SU-DHL-6 (cell line): Measurements from ENCODE around the gene IMMT.

ENCODE experiments used
- H2AFZ ChIP-seq: fragments of 200-600 bp; sonication (generic); 2 replicates; pipeline ENCODE4 v1.6.1; 2014; ENCODE audit warnings: low read depth, mild to moderate bottlenecking, moderate library complexity, mixed read lengths, antibody characterized with exemption, low read length; ENCODE audit not compliant: severe bottlenecking
- H3F3A ChIP-seq: fragments of 200-600 bp; shearing (Covaris generic); 2 replicates; pipeline ENCODE4 v1.6.0; 2016; ENCODE audit warnings: antibody characterized with exemption, mild to moderate bottlenecking; ENCODE audit not compliant: insufficient read depth
- H3K27ac ChIP-seq: fragments of 200-600 bp; sonication (generic); 2 replicates; pipeline ENCODE4 v1.5.1; 2016; ENCODE audit warnings: low read depth, mild to moderate bottlenecking, low read length, moderate library complexity, mixed read lengths
- H3K27me3 ChIP-seq: fragments of 200-600 bp; sonication (generic), shearing (Covaris generic); 2 replicates; pipeline ENCODE4 v1.6.0; 2014; ENCODE audit warnings: mild to moderate bottlenecking, low read length
- H3K36me3 ChIP-seq: fragments of 200-600 bp; sonication (generic); 2 replicates; pipeline ENCODE4 v1.6.1; 2014; ENCODE audit warnings: mild to moderate bottlenecking, low read length, mixed read lengths
- H3K4me2 ChIP-seq: fragments of 300-600, 200-600 bp; shearing (Covaris generic), sonication (generic); 2 replicates; pipeline ENCODE4 v1.6.0; 2014; ENCODE audit warnings: low read length, low read depth, mild to moderate bottlenecking; ENCODE audit not compliant: poor library complexity, severe bottlenecking
- H3K4me3 ChIP-seq: fragments of 200-600 bp; sonication (generic); 2 replicates; pipeline ENCODE4 v1.5.1; 2014; ENCODE audit warnings: antibody characterized with exemption, low read length, mild to moderate bottlenecking, mixed read lengths; ENCODE audit not compliant: insufficient read depth, poor library complexity, severe bottlenecking
- H3K79me2 ChIP-seq: fragments of 200-600 bp; sonication (generic); 2 replicates; pipeline ENCODE4 v1.6.1; 2014; ENCODE audit warnings: mild to moderate bottlenecking, low read length, moderate library complexity; ENCODE audit not compliant: insufficient read depth
- H3K9ac ChIP-seq: fragments of 200-600 bp; sonication (generic); 2 replicates; pipeline ENCODE4 v1.7.0; 2014; ENCODE audit warnings: mild to moderate bottlenecking, low read length
- H3K9me2 ChIP-seq: fragments of 200-600 bp; sonication (generic); replicated peaks from 2 replicates; pipeline ENCODE4 v1.6.1; 2014; ENCODE audit warnings: low read length; ENCODE audit not compliant: insufficient read depth
- H3K9me3 ChIP-seq: fragments of 200-600 bp; sonication (generic); 2 replicates; pipeline ENCODE4 v1.6.1; 2014; ENCODE audit warnings: low read length, mixed read lengths; ENCODE audit not compliant: insufficient read depth
- H4K20me1 ChIP-seq: fragments of 200-600 bp; sonication (generic); 2 replicates; pipeline ENCODE4 v1.6.1; 2014; ENCODE audit warnings: low read depth, mild to moderate bottlenecking, antibody characterized with exemption, low read length, moderate library complexity, mixed read lengths
- EZH2phosphoT487 ChIP-seq: fragments of 200-600 bp; sonication (generic), shearing (Covaris generic); conservative IDR thresholded peaks from 2 replicates; pipeline ENCODE4 v1.6.1; 2018; ENCODE audit warnings: mild to moderate bottlenecking, antibody characterized with exemption, low read length, moderate library complexity, mixed read lengths
- TF ChIP-seq, protein P1 (sequence below): fragments of 200-600 bp; sonication (generic); IDR thresholded peaks from one replicate; pipeline ENCODE4 v1.5.1; 2017; ENCODE audit warnings: antibody characterized with exemption, mild to moderate bottlenecking, low read length, moderate library complexity; ENCODE audit not compliant: insufficient read depth, poor library complexity, severe bottlenecking

The IMMT gene

DNA sequence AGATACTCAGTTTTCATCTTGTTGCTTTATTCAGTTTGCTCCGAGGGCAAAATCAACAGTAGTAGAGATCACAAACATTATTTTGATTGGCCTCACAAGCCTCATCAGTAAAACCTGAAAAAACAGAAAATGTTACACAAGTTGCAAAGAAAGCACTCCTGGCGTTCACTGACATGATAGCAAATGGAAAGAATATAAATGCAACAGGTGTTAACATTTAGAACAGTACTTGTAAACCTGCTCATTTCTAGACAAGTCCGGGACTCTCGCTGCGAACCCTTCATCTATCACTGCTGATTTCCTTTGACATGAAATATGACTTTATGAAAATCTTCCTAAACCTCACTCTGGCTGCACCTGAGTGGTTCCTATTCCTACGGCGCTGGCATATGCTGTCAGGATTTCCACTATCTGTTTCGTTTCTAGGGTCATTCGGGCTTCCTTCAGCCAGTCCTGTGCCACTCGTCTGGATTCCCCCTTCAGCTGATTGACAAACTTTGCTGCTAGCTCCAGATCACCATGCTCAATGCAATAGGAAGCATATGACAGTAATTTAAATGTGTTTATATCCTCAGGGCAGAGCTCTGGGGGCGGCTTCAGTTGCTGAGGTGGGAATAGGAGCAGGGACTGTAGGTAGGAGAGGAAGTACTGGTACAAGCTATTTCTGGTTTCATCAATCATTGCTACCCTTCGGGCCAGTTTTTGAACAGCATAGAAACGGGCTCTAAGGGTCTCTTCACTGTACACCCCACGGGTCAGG lies 51.2 kb downstream of the IMMT start:
- peaks cover 26% of the 10 kb centered on the region for H3K36me3 ChIP-seq
- TF ChIP-seq, protein P1, sequence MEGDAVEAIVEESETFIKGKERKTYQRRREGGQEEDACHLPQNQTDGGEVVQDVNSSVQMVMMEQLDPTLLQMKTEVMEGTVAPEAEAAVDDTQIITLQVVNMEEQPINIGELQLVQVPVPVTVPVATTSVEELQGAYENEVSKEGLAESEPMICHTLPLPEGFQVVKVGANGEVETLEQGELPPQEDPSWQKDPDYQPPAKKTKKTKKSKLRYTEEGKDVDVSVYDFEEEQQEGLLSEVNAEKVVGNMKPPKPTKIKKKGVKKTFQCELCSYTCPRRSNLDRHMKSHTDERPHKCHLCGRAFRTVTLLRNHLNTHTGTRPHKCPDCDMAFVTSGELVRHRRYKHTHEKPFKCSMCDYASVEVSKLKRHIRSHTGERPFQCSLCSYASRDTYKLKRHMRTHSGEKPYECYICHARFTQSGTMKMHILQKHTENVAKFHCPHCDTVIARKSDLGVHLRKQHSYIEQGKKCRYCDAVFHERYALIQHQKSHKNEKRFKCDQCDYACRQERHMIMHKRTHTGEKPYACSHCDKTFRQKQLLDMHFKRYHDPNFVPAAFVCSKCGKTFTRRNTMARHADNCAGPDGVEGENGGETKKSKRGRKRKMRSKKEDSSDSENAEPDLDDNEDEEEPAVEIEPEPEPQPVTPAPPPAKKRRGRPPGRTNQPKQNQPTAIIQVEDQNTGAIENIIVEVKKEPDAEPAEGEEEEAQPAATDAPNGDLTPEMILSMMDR: no peak
- TF ChIP-seq EZH2phosphoT487: no peak
- no peak overlapping the region for H3K9ac ChIP-seq
- H3K27me3 ChIP-seq: no peaks in the 10 kb centered on the region
- 0 out of 2 replicates have a peak, but pooled peaks cover 6% of the 10 kb centered on the region for H4K20me1 ChIP-seq
- H3K4me3 ChIP-seq: no peak overlapping the region
- H3K4me2 ChIP-seq: no peak overlapping the region
- H3K27ac ChIP-seq: no peak overlapping the region
- H3K9me3 ChIP-seq: no peaks in the 10 kb centered on the region
- no peaks in the 10 kb centered on the region for H3K79me2 ChIP-seq
- H3F3A ChIP-seq: peaks cover 30% of the 10 kb centered on the region
- H2AFZ ChIP-seq: no peak overlapping the region
- no peaks in the 10 kb centered on the region for H3K9me2 ChIP-seq

DNA sequence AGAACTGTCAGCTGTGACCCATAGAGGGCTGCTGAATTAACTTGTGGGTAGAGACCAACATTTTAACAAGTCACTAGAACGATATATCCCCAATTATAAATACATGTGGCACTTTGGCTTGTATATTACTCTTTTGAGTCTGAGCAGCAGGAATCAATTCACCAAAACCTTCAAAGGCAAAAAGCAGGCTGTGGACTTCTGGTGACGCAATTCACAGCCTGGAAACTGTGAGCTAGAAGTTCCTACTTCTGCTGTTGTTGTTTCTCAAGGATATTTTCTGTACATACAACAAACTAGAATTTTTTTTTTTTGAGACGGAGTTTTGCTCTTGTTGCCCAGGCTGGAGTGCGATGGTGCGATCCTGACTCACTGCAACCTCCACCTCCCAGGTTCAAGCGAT lies 52.0 kb downstream of the IMMT start:
- Histone ChIP-seq H4K20me1 (0 out of 2 replicates have a peak, but pooled peaks cover 6% of the 10 kb centered on the region), H3K9me2 (no peaks in the 10 kb centered on the region), H3K4me3 (no peak overlapping the region), H3K79me2 (no peaks in the 10 kb centered on the region), H3K9me3 (no peaks in the 10 kb centered on the region), H3K36me3 (peaks cover 23% of the 10 kb centered on the region), H2AFZ (no peak overlapping the region), H3K27me3 (no peaks in the 10 kb centered on the region), H3K9ac (no peak overlapping the region), H3F3A (peaks cover 32% of the 10 kb centered on the region), H3K27ac (no peak overlapping the region), H3K4me2 (no peak overlapping the region)
- TF ChIP-seq EZH2phosphoT487: no peak
- TF ChIP-seq, protein P1: no peak

DNA sequence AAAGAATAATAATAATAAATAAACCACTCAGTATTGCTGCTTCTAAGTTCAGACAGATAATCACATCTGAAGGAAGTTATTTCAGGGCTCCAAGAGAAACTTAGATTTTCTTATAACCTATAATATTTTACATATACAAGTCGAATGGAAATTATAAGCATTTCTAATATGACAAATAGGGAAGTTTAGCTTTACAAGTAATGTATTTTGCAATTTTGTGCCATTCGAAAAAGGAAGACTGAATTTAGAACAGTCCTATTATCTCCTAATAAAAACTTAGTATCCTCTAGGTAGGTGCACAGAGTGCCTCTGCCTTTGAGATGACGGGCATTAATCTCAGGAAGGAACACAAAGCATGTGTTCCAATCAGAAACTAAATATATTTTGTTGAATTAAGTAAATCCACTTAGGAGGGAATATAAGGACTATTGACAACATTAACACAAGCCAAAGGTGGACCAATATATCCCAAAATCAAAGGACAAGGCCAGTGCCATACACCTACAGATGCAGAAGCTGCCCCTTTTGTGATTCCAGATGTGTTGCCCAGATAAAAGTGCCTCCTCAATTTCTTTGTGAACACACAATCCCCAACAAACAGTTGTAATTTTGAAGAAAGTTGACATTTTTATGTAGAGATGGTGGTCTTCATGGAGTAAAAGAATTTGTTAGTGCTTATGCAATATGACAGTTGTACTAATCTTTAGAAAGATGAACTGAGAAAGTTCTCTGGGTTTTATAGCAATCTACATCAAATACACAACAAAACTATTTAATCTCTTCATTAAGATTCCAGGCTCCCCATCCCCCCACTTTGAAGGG lies 52.6 kb downstream of the IMMT start:
- peaks cover 19% of the 10 kb centered on the region for H3K36me3 ChIP-seq
- no peaks in the 10 kb centered on the region for H3K9me2 ChIP-seq
- H4K20me1 ChIP-seq: 0 out of 2 replicates have a peak, but pooled peaks cover 2% of the 10 kb centered on the region
- no peak for TF ChIP-seq EZH2phosphoT487
- TF ChIP-seq, protein P1: no peak
- no peak overlapping the region for H2AFZ ChIP-seq
- peaks cover 34% of the 10 kb centered on the region for H3F3A ChIP-seq
- H3K9ac ChIP-seq: no peak overlapping the region
- no peaks in the 10 kb centered on the region for H3K9me3 ChIP-seq
- no peak overlapping the region for H3K4me2 ChIP-seq
- no peak overlapping the region for H3K4me3 ChIP-seq
- H3K27ac ChIP-seq: no peak overlapping the region
- H3K27me3 ChIP-seq: no peaks in the 10 kb centered on the region
- no peaks in the 10 kb centered on the region for H3K79me2 ChIP-seq
